GM21529 (cell line): Measurements from ENCODE around the gene SORT1.
"Not testable (repeated sequence)": the region's sequence is repeated elsewhere in the genome, so short reads cannot be mapped to it uniquely, and the experiment has no call there.

Experiments used
- ATAC-seq: cut with Tn5 transposase; IDR thresholded peaks from one replicate; pipeline ENCODE4 v1.9.1; 2021; ENCODE audit not compliant: unreplicated experiment

The SORT1 gene

DNA sequence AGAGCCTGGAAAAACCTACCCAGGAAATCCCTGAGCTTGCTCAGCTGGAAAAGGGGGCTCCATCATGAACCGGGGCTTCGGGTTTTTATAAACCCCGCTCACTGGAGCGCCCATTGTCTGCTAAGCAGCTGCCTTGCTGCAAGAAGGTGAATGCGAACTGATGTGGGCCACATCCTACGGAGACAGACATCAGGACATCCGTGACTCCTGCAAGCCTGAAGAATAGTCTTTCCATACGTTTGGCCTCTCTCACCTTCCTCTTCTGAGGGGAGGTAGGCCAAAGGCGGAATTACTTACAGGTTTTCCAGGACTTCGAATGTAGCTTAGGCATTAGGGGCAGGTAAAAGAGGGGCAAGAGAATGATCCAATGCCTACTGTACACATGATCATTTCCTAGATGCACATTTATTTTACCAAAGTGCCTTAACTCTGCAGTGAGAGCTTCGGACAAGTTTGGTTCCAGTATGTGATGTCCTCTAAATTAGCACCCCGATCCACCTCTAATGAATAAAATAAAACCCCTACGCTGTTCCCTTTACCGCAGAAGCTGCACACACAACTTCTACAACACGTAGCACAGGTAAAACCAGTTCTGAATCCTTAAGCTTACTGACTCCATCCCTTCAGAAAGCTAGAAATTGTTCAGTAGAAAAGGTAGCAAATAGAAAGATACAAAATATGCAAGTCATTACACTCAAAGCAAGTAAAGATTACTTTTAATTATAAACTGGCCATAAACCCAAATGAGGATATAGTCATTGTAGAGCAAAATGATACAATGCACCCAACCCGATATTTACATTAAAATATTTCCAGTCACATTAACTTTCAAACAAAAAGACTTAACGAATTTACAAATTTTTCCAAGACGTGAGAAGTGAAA is 866 bp upstream of the SORT1 start:
- no peak for ATAC-seq

DNA sequence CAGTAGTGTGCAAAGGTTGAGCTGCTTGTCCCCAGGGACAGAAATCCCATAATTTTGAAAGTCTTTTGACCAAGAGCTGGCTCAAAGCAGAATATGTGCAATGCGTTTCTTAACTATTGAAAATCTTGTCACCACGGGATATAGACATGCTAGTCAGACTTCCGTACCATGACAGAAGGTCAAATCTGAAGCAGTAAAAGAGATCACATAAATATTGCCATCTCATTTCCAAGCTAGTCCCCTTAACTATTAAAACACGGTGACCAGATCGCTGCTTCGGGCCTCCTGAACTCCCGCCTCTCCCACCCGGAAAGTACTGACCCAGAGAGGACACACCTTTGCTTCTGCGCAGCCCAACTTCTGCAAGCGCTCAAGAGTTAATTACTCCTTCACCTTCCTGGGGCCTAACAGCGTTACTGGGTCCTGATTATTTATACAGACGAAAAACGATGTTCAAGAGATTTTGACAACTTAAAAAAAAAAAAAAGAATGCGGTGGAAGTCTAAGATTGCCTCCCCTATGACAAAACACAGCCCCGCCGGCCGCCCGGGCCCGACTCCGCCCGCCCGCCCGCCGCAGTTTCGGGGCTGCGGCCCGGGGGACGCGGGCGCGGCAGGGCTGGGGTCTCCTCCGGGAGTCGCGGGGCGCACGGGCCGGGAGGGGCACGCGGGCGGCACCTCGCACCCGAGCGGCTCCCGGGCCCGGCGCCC is 692 bp downstream of the SORT1 start:
- peak; percentile 17 for ATAC-seq

DNA sequence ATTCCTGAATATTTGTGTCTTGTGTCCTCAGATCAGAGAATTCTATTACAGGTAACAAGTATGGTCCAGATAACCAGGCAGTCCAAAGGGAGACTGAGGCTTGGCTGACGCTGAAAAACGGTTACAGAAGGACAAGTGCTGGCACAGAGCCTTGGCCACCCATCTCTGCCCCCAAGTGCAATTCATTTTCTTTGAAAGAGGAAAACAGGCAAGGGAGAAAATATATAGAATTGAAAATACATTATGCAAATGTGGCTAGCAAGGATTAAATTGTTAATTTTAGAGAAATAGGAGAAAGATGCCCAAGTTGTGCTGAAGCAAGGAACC is 1.2 kb downstream of the SORT1 start:
- no peak for ATAC-seq

DNA sequence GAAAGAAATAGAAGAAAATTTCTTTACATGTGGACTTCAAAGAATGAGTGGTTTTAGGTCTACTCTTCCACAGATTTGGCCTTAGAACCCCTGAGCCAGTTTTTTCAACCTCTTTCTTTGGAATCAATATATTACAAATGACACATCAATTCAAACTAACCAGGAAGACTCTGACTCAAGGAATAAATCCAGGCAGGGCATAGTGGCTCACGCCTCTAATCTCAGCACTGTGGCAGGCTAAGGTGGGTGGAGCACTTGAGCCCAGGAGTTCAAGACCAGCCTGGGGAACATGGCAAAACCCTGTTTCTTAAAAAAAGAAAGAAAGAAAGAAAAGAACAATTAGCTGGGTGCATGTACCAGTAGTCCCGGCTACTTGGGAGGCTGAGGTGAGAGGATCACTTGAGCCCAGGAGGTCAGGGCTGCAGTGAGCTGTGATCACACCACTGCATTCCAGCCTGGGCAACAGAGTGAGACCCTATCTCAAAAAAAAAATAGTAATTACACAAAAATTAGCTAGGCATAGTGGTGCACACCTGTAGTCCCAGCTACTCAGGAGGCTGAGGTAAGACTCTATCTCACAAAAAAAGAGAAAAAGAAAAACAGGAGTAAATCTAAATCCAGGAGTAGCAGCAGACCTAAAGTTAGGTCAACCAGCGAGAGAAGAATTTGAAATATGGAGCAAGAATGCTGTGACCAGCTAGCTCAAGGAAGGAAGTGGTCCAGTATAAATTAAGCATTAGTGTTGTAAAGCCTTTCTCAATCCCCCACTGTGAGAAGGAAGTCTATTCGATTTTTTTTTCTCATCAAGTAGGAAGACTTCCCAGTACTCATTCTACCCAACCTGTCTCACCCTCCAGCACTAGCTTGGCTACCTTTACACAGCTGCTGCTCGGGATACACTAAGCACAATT is 1.9 kb downstream of the SORT1 start:
- no peak for ATAC-seq

DNA sequence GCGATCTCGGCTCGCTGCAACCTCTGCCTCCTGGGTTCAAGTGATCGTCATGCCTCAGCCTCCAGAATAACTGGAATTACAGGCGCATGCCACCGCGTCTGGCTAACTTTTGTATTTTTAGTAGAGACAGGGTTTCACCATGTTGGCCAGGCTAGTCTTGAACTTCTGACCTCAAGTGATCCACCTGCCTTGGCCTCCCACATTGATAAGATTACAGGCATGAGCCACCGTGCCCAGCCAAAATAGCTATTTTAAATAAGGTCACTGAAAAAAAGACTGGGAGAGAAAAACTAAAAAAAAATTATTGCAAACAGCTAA is 2.5 kb downstream of the SORT1 start:
- ATAC-seq = not testable (repeated sequence)

DNA sequence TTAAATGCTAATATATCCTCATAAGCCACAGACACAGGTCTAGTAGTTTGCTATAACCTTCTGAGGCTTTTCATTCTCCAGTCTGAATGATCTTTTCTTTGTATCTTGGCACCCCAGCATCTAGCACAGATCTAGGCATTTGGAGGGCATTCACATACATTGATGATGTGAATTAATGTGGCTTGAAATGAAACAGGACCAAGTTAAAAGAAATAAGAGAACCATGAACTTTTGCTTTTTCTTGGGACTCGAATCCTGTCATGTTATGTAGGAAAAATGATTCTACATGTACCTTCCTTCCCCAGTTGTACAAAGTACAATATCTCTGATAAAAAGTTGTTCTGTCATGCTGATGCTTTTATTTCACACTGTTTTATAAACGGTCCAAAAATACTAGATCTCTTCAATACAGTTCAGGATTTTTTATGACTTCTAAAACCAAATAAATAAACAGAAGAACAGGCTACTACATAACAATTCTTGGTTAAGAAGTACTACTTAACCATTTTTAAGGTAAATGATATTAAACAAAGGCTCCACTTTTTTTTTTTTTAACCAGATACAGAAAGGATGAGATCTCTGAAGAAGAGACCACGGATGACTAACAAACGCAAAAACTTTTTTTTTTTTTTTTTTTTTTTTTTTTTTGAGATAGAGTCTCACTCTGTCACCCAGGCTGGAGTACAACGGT is 3.0 kb downstream of the SORT1 start:
- ATAC-seq = no peak

DNA sequence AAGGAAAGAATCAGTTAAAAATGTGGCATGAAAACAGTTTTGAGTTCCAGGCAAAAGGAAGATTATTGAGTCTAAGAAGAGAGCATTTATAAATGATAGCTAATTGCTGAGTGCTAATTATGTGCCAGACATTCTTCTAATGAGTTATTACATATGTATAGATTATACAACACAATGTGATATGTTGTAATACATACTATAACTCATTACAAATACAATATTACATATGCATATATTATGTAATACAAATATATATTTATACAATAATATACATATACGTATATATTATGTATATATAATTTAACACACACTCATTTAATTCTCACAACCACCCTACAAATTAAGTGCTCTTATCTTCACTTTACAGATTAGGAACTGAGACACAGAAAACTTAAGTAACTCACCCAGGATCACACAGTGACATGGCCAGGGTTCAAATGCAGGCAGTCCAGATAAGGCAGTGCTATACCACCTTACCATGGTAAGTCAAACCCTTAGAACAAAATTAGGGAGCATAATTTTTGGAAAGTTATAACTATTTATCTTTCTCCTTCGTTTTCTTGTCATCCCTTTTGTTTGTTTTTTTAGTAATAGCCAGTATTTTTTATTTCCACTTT is 4.0 kb downstream of the SORT1 start:
- no peak for ATAC-seq

DNA sequence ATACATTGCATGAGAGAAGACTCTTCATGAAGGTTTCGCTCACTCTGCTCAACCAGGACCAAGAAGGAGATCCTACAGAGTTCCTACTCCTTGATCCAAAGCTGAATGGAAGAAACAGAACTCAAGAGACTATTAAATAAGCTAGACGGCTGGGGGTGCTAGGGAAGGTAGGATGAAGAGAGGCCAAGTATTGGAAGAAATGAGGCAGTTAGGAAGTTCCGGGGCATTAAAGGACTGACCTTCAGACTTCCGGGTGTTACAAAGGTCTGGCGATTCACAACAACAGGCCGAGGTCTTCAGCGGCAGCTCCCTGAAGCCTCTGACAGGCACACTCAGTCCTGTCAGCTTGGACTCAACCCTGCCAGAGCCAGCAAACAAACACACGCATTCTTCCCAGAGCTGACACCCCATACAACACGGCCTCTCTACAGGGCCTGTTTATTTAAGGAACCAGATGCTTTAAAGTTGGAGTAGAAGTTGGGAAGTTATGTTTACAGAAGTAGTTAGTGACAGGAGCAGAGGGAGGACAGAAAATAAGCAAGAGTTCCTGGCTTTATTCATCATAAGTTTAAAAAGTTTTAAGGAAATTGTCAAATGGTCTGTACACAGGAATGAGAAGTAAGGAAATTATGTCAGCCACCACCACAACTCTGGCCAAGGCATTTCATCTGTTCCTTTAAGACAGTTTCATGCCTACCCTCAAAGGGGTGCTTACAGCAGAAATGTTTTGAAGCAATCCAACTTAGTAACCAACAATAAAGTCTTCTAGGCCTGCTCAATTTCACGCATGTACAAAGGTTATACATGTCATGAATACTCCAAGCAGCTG is 4.7 kb downstream of the SORT1 start:
- no peak for ATAC-seq

DNA sequence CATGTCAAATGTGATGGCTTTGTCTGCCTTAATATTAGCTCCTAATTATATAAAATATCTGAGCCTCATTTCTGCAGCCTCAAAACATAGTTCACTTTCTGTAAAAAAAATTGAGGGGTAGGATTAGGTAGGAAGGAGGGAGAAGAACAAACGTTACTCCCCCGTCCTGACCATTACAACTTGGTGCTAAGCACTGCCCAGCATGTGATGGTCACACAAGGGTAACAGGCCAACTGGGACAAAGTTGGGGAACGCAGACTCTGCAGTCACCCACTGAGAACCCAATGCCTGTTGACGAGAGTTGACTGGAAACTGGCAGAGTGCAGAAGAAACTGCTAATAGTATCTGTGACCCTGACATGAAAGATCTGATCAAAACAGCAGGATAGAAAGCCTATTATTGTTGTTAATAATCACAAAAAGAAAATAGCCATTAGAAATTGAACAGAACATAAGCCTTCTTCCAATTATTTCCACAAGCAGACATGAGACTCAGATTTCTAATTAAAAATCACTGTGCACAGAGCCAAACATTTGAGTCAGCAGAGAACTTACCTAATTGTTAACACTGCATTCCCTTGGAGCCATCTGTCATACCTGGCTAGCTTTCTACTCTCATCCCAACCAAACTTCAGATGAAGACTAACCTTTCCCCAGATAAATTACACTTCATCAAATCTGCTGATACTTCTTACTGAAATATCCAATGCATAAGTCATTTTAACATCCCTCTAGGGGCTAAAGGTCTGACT is 5.5 kb downstream of the SORT1 start:
- peak; percentile 33 for ATAC-seq

DNA sequence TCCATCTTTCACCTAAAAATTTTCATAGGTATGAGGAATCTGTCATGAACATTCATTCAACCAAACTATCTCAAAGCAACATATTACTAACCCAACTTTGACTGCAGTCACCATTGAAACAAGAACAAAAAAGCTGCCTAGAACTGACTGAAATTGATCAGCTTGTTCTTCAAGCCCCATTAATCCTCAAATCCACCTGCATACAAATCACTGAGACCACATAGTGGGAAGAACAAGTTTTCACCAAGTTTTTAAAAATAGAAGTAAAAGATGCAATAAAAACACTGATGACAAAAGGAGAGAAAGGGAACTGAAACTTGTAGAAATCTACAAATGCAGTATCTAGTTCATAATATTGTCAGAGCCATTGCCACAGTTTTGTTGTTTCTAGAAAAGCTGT is 6.1 kb downstream of the SORT1 start:
- peak; percentile 81 for ATAC-seq

DNA sequence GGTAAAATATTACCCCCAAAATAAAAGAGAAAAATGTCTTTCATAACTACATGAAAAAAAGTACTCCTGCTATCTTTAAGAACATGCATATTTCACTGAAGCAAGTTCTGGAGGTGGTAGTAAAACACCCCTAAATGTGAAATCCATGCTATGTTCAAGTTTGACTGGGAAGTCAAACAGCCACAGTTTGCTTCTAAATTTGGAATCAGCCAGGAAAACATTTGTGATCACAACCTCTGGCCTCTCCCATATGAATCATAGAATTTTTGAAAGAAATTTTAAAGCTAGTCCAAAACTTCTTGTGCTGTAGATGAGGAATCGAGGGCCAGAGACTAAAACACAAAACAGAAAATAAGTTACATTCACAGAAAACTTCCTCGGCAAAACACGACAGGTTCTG is 6.6 kb downstream of the SORT1 start:
- ATAC-seq = no peak

DNA sequence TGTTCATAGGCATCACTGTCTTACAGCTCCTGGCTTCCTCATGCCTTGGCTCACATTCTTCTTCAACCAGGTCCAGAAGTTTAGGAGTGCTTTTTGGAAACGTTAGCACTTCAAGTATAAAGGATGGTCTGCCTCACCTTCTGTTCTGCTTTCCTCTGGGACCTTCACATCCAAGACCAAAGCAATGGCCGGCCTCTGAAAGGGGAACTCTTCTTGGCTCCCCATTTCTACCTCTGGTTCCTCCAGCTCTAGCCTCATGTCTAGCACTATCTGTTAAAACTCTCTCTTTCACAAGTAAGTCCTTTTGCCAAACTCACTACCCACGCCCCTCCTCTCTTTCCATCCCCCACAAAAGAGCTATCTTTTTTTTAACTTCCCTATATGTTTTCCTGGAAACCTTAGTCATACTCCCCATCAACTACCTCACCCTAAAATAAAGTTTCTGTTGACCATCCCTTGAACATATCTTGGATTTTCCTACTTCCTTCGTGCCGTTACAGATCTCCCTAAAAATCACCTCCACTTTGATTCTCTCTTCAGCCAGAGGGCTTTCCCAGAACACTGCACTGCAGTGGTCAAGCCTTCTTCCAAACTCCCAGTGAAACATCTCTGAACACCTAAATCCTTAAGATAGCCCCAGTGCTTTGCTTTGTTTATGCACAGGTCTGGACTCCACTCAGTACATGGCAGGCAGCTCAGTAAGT is 7.9 kb downstream of the SORT1 start:
- no peak for ATAC-seq

DNA sequence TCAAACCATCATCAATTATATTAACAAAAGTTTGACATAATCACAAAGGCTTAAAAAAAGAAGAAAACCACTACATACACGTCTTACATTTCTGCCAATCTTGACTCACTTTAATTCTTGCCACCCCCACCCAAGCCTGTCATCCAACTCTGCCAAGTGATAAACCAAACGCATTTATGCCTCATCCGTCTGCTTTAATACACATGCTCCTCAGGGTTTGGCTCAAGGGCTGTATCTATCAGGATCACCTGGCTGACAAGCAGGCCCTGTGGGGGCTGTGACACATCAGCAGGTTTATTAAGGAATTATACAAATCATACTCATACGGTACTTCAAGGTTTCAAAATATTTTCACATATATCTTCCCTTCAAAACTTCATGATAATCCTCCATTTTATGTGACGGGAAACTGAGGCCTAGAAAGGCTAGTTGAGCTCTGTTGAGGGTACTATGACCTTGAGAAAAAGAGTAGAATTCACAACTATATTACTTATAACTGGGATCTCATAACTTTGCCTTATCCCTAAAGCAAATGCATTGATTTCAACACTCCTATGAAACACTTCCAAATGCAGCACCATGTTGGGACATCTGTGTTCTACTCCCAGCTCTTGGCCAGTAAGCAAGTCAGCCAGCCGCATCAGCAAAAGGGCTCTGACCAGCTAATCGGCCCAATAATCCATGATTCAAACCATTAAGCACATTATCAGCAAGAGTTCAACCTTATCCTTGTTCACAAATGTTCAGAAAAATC is 8.7 kb downstream of the SORT1 start:
- no peak for ATAC-seq

DNA sequence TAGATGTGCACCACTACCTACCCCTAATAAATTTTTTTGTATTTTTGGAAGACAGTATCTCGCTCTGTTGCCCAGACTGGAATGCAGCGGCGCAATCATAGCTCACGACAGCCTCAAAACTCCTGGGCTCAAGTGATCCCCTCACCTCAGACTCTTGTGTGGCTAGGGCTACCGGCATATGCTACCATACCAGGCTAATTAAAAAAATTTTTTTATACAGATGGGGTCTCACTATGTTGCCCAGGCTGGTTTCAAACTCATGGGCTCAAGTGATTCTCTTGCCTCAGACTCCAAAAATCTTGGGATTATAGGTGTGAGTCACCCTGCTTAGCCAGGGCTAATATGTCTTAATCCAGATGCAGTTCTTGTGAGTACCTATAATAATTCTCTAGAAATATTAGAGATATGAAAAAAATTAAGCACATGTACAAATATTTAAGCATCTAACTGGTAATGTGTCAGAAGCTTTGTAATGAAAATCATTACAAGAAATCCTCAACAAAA is 9.5 kb downstream of the SORT1 start:
- no peak for ATAC-seq

DNA sequence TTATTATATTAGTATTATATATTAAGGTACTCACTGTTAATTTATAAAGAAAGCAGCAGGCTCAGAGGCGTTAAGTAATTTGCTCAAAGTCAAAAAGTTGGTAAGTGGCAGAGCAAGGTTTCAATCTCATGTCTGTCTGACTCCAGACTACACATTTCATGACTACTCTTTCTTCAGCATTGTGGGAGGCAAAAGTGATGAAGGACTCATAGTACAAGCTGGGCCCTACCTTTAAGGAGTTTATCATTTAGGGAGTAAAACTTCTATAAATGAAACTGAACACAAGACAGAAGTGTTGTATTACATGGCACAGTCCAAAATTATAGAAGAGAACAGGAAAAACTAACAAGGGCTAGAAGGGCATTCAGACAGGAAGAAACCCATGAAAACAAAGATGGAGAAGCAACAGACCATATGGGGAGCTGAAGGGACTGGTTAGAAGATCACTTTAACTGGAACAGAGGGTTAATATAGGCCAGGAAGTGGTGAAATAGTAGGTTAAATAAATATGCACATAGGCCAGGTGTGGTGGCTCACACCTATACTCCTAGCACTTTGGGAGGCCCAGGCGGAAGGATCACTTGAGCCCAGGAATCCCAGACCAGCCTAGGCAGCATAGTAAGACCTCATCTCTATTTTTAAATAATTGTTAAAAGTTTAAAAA is 11.5 kb downstream of the SORT1 start:
- no peak for ATAC-seq

DNA sequence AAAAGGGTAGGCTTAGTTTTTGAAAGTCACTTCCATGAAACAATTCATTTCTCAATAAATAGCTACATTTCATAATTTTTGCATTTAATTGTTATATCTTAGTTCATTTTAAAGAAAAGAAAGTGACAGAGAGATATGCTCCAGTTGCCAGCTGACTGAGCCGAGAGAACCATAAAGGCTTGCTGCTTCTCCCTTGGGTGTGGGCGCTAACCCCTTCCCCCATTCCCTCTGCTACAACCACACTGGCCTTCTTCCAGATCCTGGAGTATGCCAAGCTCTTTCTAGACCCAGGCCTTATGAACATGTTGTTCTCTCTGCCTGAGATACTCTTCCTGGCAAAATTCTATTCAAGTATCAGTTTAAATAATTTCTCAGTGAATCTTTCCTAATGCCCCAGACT is 12.3 kb downstream of the SORT1 start:
- no peak for ATAC-seq

DNA sequence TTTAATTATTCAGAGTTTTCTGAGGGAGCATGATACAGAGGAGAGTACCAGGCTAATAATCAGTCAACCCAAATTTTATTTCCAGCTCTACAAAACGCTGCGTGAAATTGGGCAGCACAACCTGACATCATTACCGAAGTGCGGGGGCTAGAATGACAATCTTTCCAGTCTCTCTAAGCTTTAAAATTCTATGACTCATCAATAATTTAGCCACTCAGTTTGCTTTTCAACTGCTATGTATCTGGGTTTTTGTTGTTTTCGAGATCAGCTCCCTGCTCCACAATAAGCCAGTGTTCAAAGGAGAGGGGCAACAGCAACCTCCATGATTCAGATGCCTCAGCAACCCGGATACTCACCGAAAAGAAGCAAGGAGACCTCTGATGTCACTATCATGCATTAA is 13.9 kb downstream of the SORT1 start:
- ATAC-seq = no peak
